Esophagus squamous epithelium (tissue), 4 donors: ENCODE results near the gene HS3ST2.

Source experiments
- CTCF ChIP-seq, 6 experiments: fragments of 450-650 bp in 4 of 6; fragments of 200-600 bp in 2 of 6; sonication (generic) in 2 of 6; IDR thresholded peaks; one replicate each; pipeline ENCODE4 v1.5.1; 2016 to 2019; ENCODE audit warnings: antibody characterized with exemption in 6 of 6, mild to moderate bottlenecking in 4 of 6, moderate library complexity in 4 of 6
- POLR2A ChIP-seq, 4 donors: fragments of 450-650 bp; IDR thresholded peaks; one replicate each; pipeline ENCODE4 v1.6.1; 2017; ENCODE audit warnings: antibody characterized with exemption in 4 of 4, mild to moderate bottlenecking in 4 of 4, moderate library complexity in 3 of 4

GRCh38 chr16:22932032-22932771 is 118.2 kb downstream of the HS3ST2 start:
- TF ChIP-seq CTCF (IDR thresholded peaks at IDR 0.05) = no peak
- no peak for TF ChIP-seq POLR2A (IDR thresholded peaks at IDR 0.05)
